PC-3 (cell line): ENCODE results near the gene BAIAP2. TPM values are rescaled to one million over a fixed set of nuclear protein-coding genes. Genes with fewer than 3 reads are reported as not detected.

Experiments used
- ATAC-seq: fragments of 200-7000 bp; cut with Tn5 transposase; 2 replicates; pipeline ENCODE4 v1.9.1; 2020; ENCODE audit warnings: mild to moderate bottlenecking, moderate library complexity
- BruUV-seq: library from RNA; stranded (reverse); fragments of 400-500 nt; replicated peaks from 2 replicates; lab custom pipeline; 2021; lab: Mats Ljungman, UMichigan
- CTCF ChIA-PET: fragments of 300-600 bp; sonication (Branson Sonifier 250); formaldehyde crosslinking; loops from one replicate; lab custom pipeline; 2022; ENCODE audit warnings: antibody characterized with exemption; lab: Charles Lee
- POLR2A ChIA-PET: fragments of 300-600 bp; sonication (Branson Sonifier 250); formaldehyde crosslinking; loops from one replicate; lab custom pipeline; 2022; ENCODE audit warnings: antibody characterized with exemption; ENCODE audit not compliant: unreplicated experiment; lab: Charles Lee
- DNase-seq: peaks from one replicate; pipeline ENCODE4 v3.0.0-alpha.2; 2015
- H2AFZ ChIP-seq: fragments of 300-600 bp; sonication (generic); 2 replicates; pipeline ENCODE4 v1.6.0; 2016; ENCODE audit warnings: antibody characterized with exemption, low read length
- H3F3A ChIP-seq: fragments of 300-600 bp; sonication (generic); one replicate; pipeline ENCODE4 v1.6.0; 2017; ENCODE audit warnings: antibody characterized with exemption, low read length, control low read depth, mild to moderate bottlenecking; ENCODE audit not compliant: unreplicated experiment
- H3K27ac ChIP-seq: fragments of 300-600 bp; sonication (generic); 2 replicates; pipeline ENCODE4 v1.5.1; 2016; ENCODE audit warnings: mild to moderate bottlenecking, low read length
- H3K27me3 ChIP-seq: fragments of 300-600 bp; sonication (generic); 2 replicates; pipeline ENCODE4 v1.6.1; 2016; ENCODE audit warnings: low read length, mixed read lengths
- H3K36me3 ChIP-seq: fragments of 300-600 bp; sonication (generic); 2 replicates; pipeline ENCODE4 v1.6.1; 2016; ENCODE audit warnings: low read depth, mixed run types, low read length, mixed read lengths
- H3K4me1 ChIP-seq: fragments of 300-600 bp; sonication (generic); 2 replicates; pipeline ENCODE4 v1.5.1; 2016; ENCODE audit warnings: low read length; ENCODE audit not compliant: insufficient read depth
- H3K4me2 ChIP-seq: fragments of 300-600 bp; sonication (generic); 2 replicates; pipeline ENCODE4 v1.6.0; 2016; ENCODE audit warnings: low read length
- H3K4me3 ChIP-seq: fragments of 300-600 bp; sonication (generic); 2 replicates; pipeline ENCODE4 v1.5.1; 2016; ENCODE audit warnings: mild to moderate bottlenecking, low read length, mixed read lengths
- H3K79me2 ChIP-seq: fragments of 300-600 bp; sonication (generic); 2 replicates; pipeline ENCODE4 v1.6.1; 2017; ENCODE audit warnings: low read length, mixed read lengths
- H3K9ac ChIP-seq: fragments of 300-600 bp; sonication (generic); 2 replicates; pipeline ENCODE4 v1.6.0; 2016; ENCODE audit warnings: mild to moderate bottlenecking, low read length
- H3K9me2 ChIP-seq: fragments of 300-600 bp; sonication (generic); replicated peaks from 2 replicates; pipeline ENCODE4 v1.6.1; 2016; ENCODE audit warnings: mixed run types, low read length, mixed read lengths
- H3K9me3 ChIP-seq: fragments of 300-600 bp; sonication (generic); 2 replicates; pipeline ENCODE4 v1.6.1; 2016; ENCODE audit warnings: low read length, mixed read lengths
- H4K20me1 ChIP-seq: fragments of 300-600 bp; sonication (generic); 2 replicates; pipeline ENCODE4 v1.6.1; 2016; ENCODE audit warnings: low read length, mixed read lengths
- EZH2 ChIP-seq: fragments of 300-600 bp; sonication (generic); IDR thresholded peaks from one replicate; pipeline ENCODE4 v1.6.1; 2017; ENCODE audit warnings: antibody characterized with exemption, mild to moderate bottlenecking, low read length; ENCODE audit not compliant: unreplicated experiment
- EZH2phosphoT487 ChIP-seq: fragments of 300-600 bp; sonication (generic); IDR thresholded peaks from 2 replicates; pipeline ENCODE4 v1.6.1; 2018; ENCODE audit warnings: mild to moderate bottlenecking, antibody characterized with exemption, low read length, borderline replicate concordance
- intact Hi-C: fragments of 100-400 bp; cut with micrococcal nuclease; formaldehyde crosslinking; loops from 2 replicates; pipeline ENCODE4 v1.9.0; 2023
- total RNA-seq: library from RNA; depleted of rRNA; stranded (reverse); fragments of >200 nt; gene quantifications from 2 replicates; pipeline ENCODE4 v1.2.3, GENCODE V29; 2014
- TF ChIP-seq, protein P1 (sequence below): fragments of 300-600 bp; sonication (generic); conservative IDR thresholded peaks from 2 replicates; pipeline ENCODE4 v1.5.1; 2017; ENCODE audit warnings: antibody characterized with exemption, low read depth, mild to moderate bottlenecking, low read length

The BAIAP2 gene
- total RNA-seq, 1 experiment from 2014 or later, result 56.9 TPM

DNA sequence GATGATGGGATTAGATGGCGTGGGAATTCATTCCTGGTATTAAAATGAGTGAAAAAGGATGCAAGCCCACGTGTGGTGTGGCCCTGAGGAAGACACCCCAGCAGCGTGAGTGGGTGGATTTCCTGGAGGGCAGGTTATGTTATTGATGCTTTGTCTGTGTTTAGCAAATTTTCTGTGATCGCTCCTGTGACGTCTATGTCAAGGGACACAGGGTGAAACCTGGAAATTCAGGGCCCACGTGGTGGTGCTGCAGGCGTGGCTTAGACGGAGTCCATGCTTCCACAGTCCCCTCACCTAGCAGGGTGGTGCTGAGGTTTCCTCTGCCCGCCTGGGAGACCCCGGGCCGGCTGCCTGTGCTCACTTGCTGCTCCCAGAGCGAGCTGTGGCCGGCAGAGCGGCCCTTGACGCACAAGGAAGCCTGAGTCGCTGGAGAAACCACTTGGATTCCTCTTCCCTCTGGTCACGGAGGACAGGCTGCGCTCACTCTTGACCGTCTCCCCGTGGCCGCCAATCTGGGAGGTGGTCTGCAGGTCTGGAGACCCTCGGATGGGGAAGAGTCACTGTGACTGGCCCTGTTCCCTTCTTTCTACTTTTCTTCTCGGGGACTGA is 23.4 kb downstream of the BAIAP2 start:
- Histone ChIP-seq H3F3A (no peaks in the 10 kb centered on the region), H3K79me2 (peaks cover 36% of the 10 kb centered on the region), H2AFZ (no peak overlapping the region), H3K27ac (no peak overlapping the region), H3K9me3 (no peaks in the 10 kb centered on the region), H3K27me3 (no peaks in the 10 kb centered on the region), H3K36me3 (peaks cover 20% of the 10 kb centered on the region; the same call in 1 of the 2 replicates), H3K4me1 (peaks cover 9% of the 10 kb centered on the region; the same call in 1 of the 2 replicates), H3K4me3 (no peak overlapping the region), H3K4me2 (no peak overlapping the region), H4K20me1 (no peaks in the 10 kb centered on the region), H3K9me2 (no peaks in the 10 kb centered on the region), H3K9ac (no peak overlapping the region)
- ATAC-seq (no peak), DNase-seq (no peak)
- BruUV-seq, result no TSS peak
- intact Hi-C loops, result no loop called here
- ChIA-PET CTCF (no interaction called here), POLR2A (no interaction called here)
- TF ChIP-seq, protein P1, sequence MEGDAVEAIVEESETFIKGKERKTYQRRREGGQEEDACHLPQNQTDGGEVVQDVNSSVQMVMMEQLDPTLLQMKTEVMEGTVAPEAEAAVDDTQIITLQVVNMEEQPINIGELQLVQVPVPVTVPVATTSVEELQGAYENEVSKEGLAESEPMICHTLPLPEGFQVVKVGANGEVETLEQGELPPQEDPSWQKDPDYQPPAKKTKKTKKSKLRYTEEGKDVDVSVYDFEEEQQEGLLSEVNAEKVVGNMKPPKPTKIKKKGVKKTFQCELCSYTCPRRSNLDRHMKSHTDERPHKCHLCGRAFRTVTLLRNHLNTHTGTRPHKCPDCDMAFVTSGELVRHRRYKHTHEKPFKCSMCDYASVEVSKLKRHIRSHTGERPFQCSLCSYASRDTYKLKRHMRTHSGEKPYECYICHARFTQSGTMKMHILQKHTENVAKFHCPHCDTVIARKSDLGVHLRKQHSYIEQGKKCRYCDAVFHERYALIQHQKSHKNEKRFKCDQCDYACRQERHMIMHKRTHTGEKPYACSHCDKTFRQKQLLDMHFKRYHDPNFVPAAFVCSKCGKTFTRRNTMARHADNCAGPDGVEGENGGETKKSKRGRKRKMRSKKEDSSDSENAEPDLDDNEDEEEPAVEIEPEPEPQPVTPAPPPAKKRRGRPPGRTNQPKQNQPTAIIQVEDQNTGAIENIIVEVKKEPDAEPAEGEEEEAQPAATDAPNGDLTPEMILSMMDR, result no peak
- TF ChIP-seq EZH2 (no peak), EZH2phosphoT487 (no peak)

DNA sequence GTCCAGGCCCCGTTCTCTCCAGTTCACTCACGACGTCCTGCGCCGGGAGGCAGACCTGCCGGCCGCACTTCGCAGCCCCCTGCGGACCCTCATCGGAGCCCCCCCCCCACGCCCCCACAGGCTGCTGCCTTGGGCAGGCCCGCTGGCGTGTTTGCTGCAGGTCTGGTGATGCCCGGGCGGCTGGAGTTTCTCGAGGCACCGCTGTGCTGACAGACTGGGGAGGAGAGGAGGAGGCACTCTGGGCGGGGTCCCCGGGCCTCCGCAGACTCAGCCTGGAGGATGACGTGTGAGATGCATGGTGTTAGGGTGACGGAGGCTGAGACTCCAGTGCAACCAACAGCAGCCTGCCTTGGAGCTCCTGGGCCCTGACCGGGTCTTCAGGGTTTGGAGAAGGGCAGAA is 24.1 kb downstream of the BAIAP2 start:
- Histone ChIP-seq H3K9ac (no peak overlapping the region), H3K27ac (no peak overlapping the region)
- intact Hi-C loops, result no loop called here

DNA sequence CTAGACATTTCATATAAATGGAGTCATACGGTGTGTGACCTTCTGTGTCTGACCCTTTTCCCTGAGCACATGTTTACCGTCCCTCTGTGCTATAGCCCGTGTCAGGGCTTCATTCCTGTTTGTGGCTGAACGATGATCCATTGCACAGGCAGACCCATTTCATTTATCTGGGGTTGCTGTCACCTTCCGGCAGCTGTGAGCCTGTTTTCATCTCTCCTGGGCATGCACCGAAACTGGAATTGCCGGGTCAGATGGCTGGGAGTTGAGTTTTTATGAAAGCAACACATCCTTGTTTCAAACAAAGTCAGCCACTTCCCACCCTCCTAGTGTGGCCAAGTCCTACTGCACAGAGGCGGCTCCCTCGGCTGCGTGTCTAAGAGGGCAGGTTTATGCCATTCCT is 25.5 kb downstream of the BAIAP2 start:
- Histone ChIP-seq H3K4me2 (no peak overlapping the region), H3K4me3 (no peak overlapping the region), H3K36me3 (peaks cover 20% of the 10 kb centered on the region; the same call in 1 of the 2 replicates), H3K4me1 (peaks cover 13% of the 10 kb centered on the region), H3K9me3 (no peaks in the 10 kb centered on the region), H3K79me2 (peaks cover 54% of the 10 kb centered on the region), H3K27me3 (no peaks in the 10 kb centered on the region), H3K9me2 (no peaks in the 10 kb centered on the region), H2AFZ (no peak overlapping the region), H3F3A (no peaks in the 10 kb centered on the region), H4K20me1 (no peaks in the 10 kb centered on the region), H3K27ac (no peak overlapping the region), H3K9ac (no peak overlapping the region)
- intact Hi-C loops, result no loop called here
- ChIA-PET CTCF (no interaction called here), POLR2A (no interaction called here)
- BruUV-seq, result no TSS peak
- TF ChIP-seq, protein P1, result no peak
- DNase-seq, result no peak
- ATAC-seq, result no peak

More for the DNA sequence above, 24.1 kb downstream of the BAIAP2 start:
- Histone ChIP-seq H3K4me1 (peaks cover 9% of the 10 kb centered on the region; the same call in 1 of the 2 replicates), H3K4me2 (no peak overlapping the region), H2AFZ (no peak overlapping the region), H3K9me2 (no peaks in the 10 kb centered on the region), H4K20me1 (no peaks in the 10 kb centered on the region), H3K79me2 (peaks cover 40% of the 10 kb centered on the region), H3K36me3 (peaks cover 20% of the 10 kb centered on the region; the same call in 1 of the 2 replicates), H3K27me3 (no peaks in the 10 kb centered on the region), H3F3A (no peaks in the 10 kb centered on the region), H3K9me3 (no peaks in the 10 kb centered on the region), H3K4me3 (no peak overlapping the region)
- TF ChIP-seq, protein P1, result no peak
- TF ChIP-seq EZH2 (no peak), EZH2phosphoT487 (no peak)
- POLR2A ChIA-PET, result no interaction called here
- no TSS peak for BruUV-seq
- DNase-seq (no peak), ATAC-seq (no peak)
- CTCF ChIA-PET, result no interaction called here
